MM.1S (cell line): ENCODE results near the gene KIAA0930.

Source experiments
- DNase-seq: peaks from one replicate; pipeline ENCODE4 v3.0.0-alpha.2; 2015
- H2AFZ ChIP-seq: fragments of 300-600 bp; sonication (generic); 2 replicates; pipeline ENCODE4 v1.6.0; 2016; ENCODE audit warnings: antibody characterized with exemption, low read length
- H3F3A ChIP-seq: fragments of 300-600 bp; sonication (generic); 2 replicates; pipeline ENCODE4 v1.6.1; 2016; ENCODE audit warnings: mild to moderate bottlenecking, antibody characterized with exemption, low read length, moderate library complexity, mixed read lengths; ENCODE audit not compliant: insufficient read depth
- H3K27ac ChIP-seq: fragments of 300-600 bp; sonication (generic); 2 replicates; pipeline ENCODE4 v1.5.1; 2016; ENCODE audit warnings: mild to moderate bottlenecking, low read length
- H3K27me3 ChIP-seq: fragments of 300-600 bp; sonication (generic); replicated peaks from 2 replicates; pipeline ENCODE4 v1.6.0; 2016; ENCODE audit warnings: low read length; ENCODE audit not compliant: insufficient read depth
- H3K36me3 ChIP-seq: fragments of 300-600 bp; sonication (generic); replicated peaks from 2 replicates; pipeline ENCODE4 v1.6.1; 2016; ENCODE audit warnings: mild to moderate bottlenecking, low read length, mixed read lengths; ENCODE audit not compliant: insufficient read depth
- H3K4me1 ChIP-seq: fragments of 300-600 bp; sonication (generic); 2 replicates; pipeline ENCODE4 v1.6.1; 2016; ENCODE audit warnings: low read length, mixed read lengths
- H3K4me2 ChIP-seq: fragments of 300-600 bp; sonication (generic); 2 replicates; pipeline ENCODE4 v1.6.0; 2016; ENCODE audit warnings: low read depth, low read length
- H3K4me3 ChIP-seq: fragments of 300-600 bp; sonication (generic); 2 replicates; pipeline ENCODE4 v1.5.1; 2016; ENCODE audit warnings: low read length, mixed read lengths
- H3K79me2 ChIP-seq: fragments of 300-600 bp; sonication (generic); 2 replicates; pipeline ENCODE4 v1.6.1; 2016; ENCODE audit warnings: mixed run types, low read length, mixed read lengths
- H3K9ac ChIP-seq: fragments of 300-600 bp; sonication (generic); 2 replicates; pipeline ENCODE4 v1.6.1; 2016; ENCODE audit warnings: low read length, mixed read lengths
- H3K9me2 ChIP-seq: fragments of 300-600 bp; sonication (generic); replicated peaks from 2 replicates; pipeline ENCODE4 v1.6.1; 2016; ENCODE audit warnings: mild to moderate bottlenecking, low read length, mixed read lengths; ENCODE audit not compliant: insufficient read depth
- H3K9me3 ChIP-seq: fragments of 300-600 bp; sonication (generic); replicated peaks from 2 replicates; pipeline ENCODE4 v1.6.1; 2016; ENCODE audit warnings: mild to moderate bottlenecking, low read length, mixed read lengths; ENCODE audit not compliant: insufficient read depth
- H4K20me1 ChIP-seq: fragments of 300-600 bp; sonication (generic); 2 replicates; pipeline ENCODE4 v1.6.1; 2016; ENCODE audit warnings: mild to moderate bottlenecking, low read length, moderate library complexity, mixed read lengths; ENCODE audit not compliant: insufficient read depth
- CTCF ChIP-seq: fragments of 300-600 bp; sonication (generic); IDR thresholded peaks from 2 replicates; pipeline ENCODE4 v1.5.1; 2016; ENCODE audit warnings: antibody characterized with exemption, low read length, mixed read lengths
- EZH2 ChIP-seq: fragments of 300-600 bp; sonication (generic); optimal IDR thresholded peaks from 2 replicates; pipeline ENCODE3; 2017; ENCODE audit warnings: low read depth, mild to moderate bottlenecking, antibody characterized with exemption, low read length, mixed read lengths
- EZH2phosphoT487 ChIP-seq: fragments of 300-600 bp; sonication (generic); IDR thresholded peaks from 2 replicates; pipeline ENCODE4 v1.6.1; 2018; ENCODE audit warnings: antibody characterized with exemption, low read length

Gene KIAA0930

GRCh38 chr22:45203150-45203951 is 37.3 kb downstream of the KIAA0930 start:
- Histone ChIP-seq H3K4me2 (no peak overlapping the region), H3K36me3 (no peaks in the 10 kb centered on the region; the same call in 1 of the 2 replicates)

GRCh38 chr22:45202333-45203149 is 38.2 kb downstream of the KIAA0930 start:
- TF ChIP-seq CTCF: no peak
- TF ChIP-seq EZH2: no peak
- no peak for TF ChIP-seq EZH2phosphoT487
- Histone ChIP-seq H3K4me3 (no peak overlapping the region), H3K79me2 (peaks cover 2% of the 10 kb centered on the region), H3K27ac (no peak overlapping the region), H2AFZ (no peak overlapping the region), H3K36me3 (no peaks in the 10 kb centered on the region; the same call in 1 of the 2 replicates), H3K27me3 (no peaks in the 10 kb centered on the region), H3K4me2 (no peak overlapping the region), H3K4me1 (no peaks in the 10 kb centered on the region), H3F3A (no peaks in the 10 kb centered on the region), H3K9me2 (no peaks in the 10 kb centered on the region), H4K20me1 (no peaks in the 10 kb centered on the region), H3K9me3 (no peaks in the 10 kb centered on the region), H3K9ac (no peak overlapping the region)
- DNase-seq: no peak

More at GRCh38 chr22:45203150-45203951, 37.3 kb downstream of the KIAA0930 start:
- H3K4me1 ChIP-seq: no peaks in the 10 kb centered on the region
- DNase-seq: no peak
- no peak overlapping the region for H3K27ac ChIP-seq
- no peaks in the 10 kb centered on the region for H3K27me3 ChIP-seq
- no peaks in the 10 kb centered on the region for H4K20me1 ChIP-seq
- H2AFZ ChIP-seq: no peak overlapping the region
- H3K4me3 ChIP-seq: no peak overlapping the region
- peaks cover 10% of the 10 kb centered on the region for H3K79me2 ChIP-seq
- no peaks in the 10 kb centered on the region for H3K9me3 ChIP-seq
- H3K9ac ChIP-seq: no peak overlapping the region
- H3K9me2 ChIP-seq: no peaks in the 10 kb centered on the region
- no peaks in the 10 kb centered on the region for H3F3A ChIP-seq
- no peak for TF ChIP-seq EZH2
- no peak for TF ChIP-seq EZH2phosphoT487
- TF ChIP-seq CTCF: no peak

GRCh38 chr22:45201678-45202332 is 38.9 kb downstream of the KIAA0930 start:
- Histone ChIP-seq H3K27ac (no peak overlapping the region), H3K36me3 (no peaks in the 10 kb centered on the region; the same call in 1 of the 2 replicates), H3K9me3 (no peaks in the 10 kb centered on the region), H3K9me2 (no peaks in the 10 kb centered on the region), H3K4me2 (no peak overlapping the region), H3K79me2 (no peaks in the 10 kb centered on the region; the same call in 1 of the 2 replicates), H3F3A (no peaks in the 10 kb centered on the region), H3K27me3 (no peaks in the 10 kb centered on the region), H3K4me1 (no peaks in the 10 kb centered on the region), H3K4me3 (no peak overlapping the region), H3K9ac (no peak overlapping the region), H4K20me1 (no peaks in the 10 kb centered on the region), H2AFZ (no peak overlapping the region)
- no peak for DNase-seq
- TF ChIP-seq EZH2: no peak
- TF ChIP-seq CTCF: no peak
- TF ChIP-seq EZH2phosphoT487: no peak
